Renal pelvis (tissue), 12 donors: ENCODE measurements around the gene GNLY. TPM values are rescaled to one million over a fixed set of nuclear protein-coding genes. Genes with fewer than 3 reads are reported as not detected.
"Not testable (repeated sequence)": the region's sequence is repeated elsewhere in the genome, so short reads cannot be mapped to it uniquely, and the experiment has no call there.

Experiments used
- DNase-seq: peaks from one replicate; pipeline ENCODE4 v3.0.0-alpha.2; 2013
- long read RNA-seq, 16 experiments: transcript quantifications; one replicate each; lab custom pipeline, GENCODE V29; 2026
- polyA plus RNA-seq, 3 donors: library from polyadenylated mRNA; unstranded; fragments of 120-200 nt; gene quantifications; one replicate each; pipeline ENCODE4 v1.2.1, GENCODE V29; 2013; ENCODE audit not compliant: insufficient read length in 3 of 3

Gene GNLY
- polyA plus RNA-seq: 1 to 10 TPM in 1 of 3 donors, under 1 TPM in 2; 0.19 to 1.8 (median 0.51) TPM
- long read RNA-seq, donor 1: 0 reads
- long read RNA-seq, donor 2: 0 reads
- long read RNA-seq, donor 3, partial matches to known transcripts: 0 of 1 reads
- long read RNA-seq, donor 3, other reads (novel, unspliced or antisense): 0 of 1 reads
- long read RNA-seq, donor 4: 0 reads
- long read RNA-seq, donor 5: 0 reads
- long read RNA-seq, donor 6, partial matches to known transcripts: 0 of 2 reads
- long read RNA-seq, donor 6, other reads (novel, unspliced or antisense): 0 of 2 reads
- long read RNA-seq, donor 7, partial matches to known transcripts: 0 of 2 reads
- long read RNA-seq, donor 7, other reads (novel, unspliced or antisense): 0 of 2 reads
- long read RNA-seq, donor 8: 0 reads
- long read RNA-seq, donor 9, partial matches to known transcripts: 0 of 1 reads
- long read RNA-seq, donor 9, other reads (novel, unspliced or antisense): 0 of 1 reads
- long read RNA-seq, donor 10, partial matches to known transcripts: 0 of 1 reads
- long read RNA-seq, donor 10, other reads (novel, unspliced or antisense): 0 of 1 reads
- long read RNA-seq, donor 11: 0 reads
- long read RNA-seq, donor 12, partial matches to known transcripts: 0 of 1 reads
- long read RNA-seq, donor 12, other reads (novel, unspliced or antisense): 0 of 1 reads
- long read RNA-seq, donor 13, partial matches to known transcripts: 0 of 1 reads
- long read RNA-seq, donor 13, other reads (novel, unspliced or antisense): 0 of 1 reads
- long read RNA-seq, donor 14: 0 reads
- long read RNA-seq, donor 15, partial matches to known transcripts: 0 of 5 reads
- long read RNA-seq, donor 15, other reads (novel, unspliced or antisense): 0 of 5 reads
- long read RNA-seq, donor 16: 0 reads

GRCh38 chr2:85694052-85695025 lies at the start of gene GNLY:
Gene GNLY (plus strand): TSS chr2:85694358. CDS start chr2:85694419, 61 bp downstream.
- DNase-seq: no peak

GRCh38 chr2:85644909-85645308 lies 49.2 kb upstream of the GNLY start:
- DNase-seq: no peak

GRCh38 chr2:85646166-85646565 lies 48.0 kb upstream of the GNLY start:
- no peak for DNase-seq

GRCh38 chr2:85647823-85648526 lies 46.2 kb upstream of the GNLY start:
- no peak for DNase-seq

GRCh38 chr2:85648619-85649018 lies 45.5 kb upstream of the GNLY start:
- DNase-seq: no peak

- DNase-seq: no peak
Measured at GRCh38 chr2:85649201-85650190, 44.7 kb upstream of the GNLY start.

- no peak for DNase-seq
Measured at GRCh38 chr2:85650456-85650855, 43.7 kb upstream of the GNLY start.

- no peak for DNase-seq
Measured at GRCh38 chr2:85651097-85651496, 43.1 kb upstream of the GNLY start.

GRCh38 chr2:85652056-85652455 lies 42.1 kb upstream of the GNLY start:
- no peak for DNase-seq

- no peak for DNase-seq
Measured at GRCh38 chr2:85653996-85654395, 40.2 kb upstream of the GNLY start.

- no peak for DNase-seq
Measured at GRCh38 chr2:85655961-85656417, 38.2 kb upstream of the GNLY start.

- DNase-seq: no peak
Measured at GRCh38 chr2:85656468-85656867, 37.7 kb upstream of the GNLY start.

- DNase-seq: not testable (repeated sequence)
Measured at GRCh38 chr2:85657399-85657798, 36.8 kb upstream of the GNLY start.

GRCh38 chr2:85659324-85659981 lies 34.7 kb upstream of the GNLY start:
- DNase-seq: no peak

- not testable (repeated sequence) for DNase-seq
Measured at GRCh38 chr2:85660301-85660700, 33.9 kb upstream of the GNLY start.

GRCh38 chr2:85660725-85661124 lies 33.4 kb upstream of the GNLY start:
- no peak for DNase-seq

GRCh38 chr2:85661139-85661858 lies 32.9 kb upstream of the GNLY start:
- DNase-seq: no peak

- DNase-seq: no peak
Measured at GRCh38 chr2:85662899-85663593, 31.1 kb upstream of the GNLY start.
